ENCODE results near the gene RBBP8.

- TF ChIP-seq, protein P1, sequence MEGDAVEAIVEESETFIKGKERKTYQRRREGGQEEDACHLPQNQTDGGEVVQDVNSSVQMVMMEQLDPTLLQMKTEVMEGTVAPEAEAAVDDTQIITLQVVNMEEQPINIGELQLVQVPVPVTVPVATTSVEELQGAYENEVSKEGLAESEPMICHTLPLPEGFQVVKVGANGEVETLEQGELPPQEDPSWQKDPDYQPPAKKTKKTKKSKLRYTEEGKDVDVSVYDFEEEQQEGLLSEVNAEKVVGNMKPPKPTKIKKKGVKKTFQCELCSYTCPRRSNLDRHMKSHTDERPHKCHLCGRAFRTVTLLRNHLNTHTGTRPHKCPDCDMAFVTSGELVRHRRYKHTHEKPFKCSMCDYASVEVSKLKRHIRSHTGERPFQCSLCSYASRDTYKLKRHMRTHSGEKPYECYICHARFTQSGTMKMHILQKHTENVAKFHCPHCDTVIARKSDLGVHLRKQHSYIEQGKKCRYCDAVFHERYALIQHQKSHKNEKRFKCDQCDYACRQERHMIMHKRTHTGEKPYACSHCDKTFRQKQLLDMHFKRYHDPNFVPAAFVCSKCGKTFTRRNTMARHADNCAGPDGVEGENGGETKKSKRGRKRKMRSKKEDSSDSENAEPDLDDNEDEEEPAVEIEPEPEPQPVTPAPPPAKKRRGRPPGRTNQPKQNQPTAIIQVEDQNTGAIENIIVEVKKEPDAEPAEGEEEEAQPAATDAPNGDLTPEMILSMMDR (IDR thresholded peaks at IDR 0.05): 0 out of 2 replicates have a peak, but pooled peaks have one; percentile 35
- TF ChIP-seq, protein P2, sequence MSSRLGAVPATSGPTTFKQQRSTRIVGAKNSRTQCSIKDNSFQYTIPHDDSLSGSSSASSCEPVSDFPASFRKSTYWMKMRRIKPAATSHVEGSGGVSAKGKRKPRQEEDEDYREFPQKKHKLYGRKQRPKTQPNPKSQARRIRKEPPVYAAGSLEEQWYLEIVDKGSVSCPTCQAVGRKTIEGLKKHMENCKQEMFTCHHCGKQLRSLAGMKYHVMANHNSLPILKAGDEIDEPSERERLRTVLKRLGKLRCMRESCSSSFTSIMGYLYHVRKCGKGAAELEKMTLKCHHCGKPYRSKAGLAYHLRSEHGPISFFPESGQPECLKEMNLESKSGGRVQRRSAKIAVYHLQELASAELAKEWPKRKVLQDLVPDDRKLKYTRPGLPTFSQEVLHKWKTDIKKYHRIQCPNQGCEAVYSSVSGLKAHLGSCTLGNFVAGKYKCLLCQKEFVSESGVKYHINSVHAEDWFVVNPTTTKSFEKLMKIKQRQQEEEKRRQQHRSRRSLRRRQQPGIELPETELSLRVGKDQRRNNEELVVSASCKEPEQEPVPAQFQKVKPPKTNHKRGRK (CRISPR knock-in tag; IDR thresholded peaks at IDR 0.05; ENCODE audit: borderline replicate concordance): no peak
- TF ChIP-seq ETV6 (CRISPR knock-in tag; IDR thresholded peaks at IDR 0.05) (no peak), SMAD4 (CRISPR knock-in tag; IDR thresholded peaks at IDR 0.05) (no peak), FOXP1 (CRISPR knock-in tag; IDR thresholded peaks at IDR 0.05; ENCODE audit: borderline replicate concordance) (no peak), E2F1 (CRISPR knock-in tag; IDR thresholded peaks at IDR 0.05) (no peak), JUN (CRISPR knock-in tag; IDR thresholded peaks at IDR 0.05) (no peak), NR2C2 (CRISPR knock-in tag; IDR thresholded peaks at IDR 0.05) (no peak)
- TF ChIP-seq, protein P3, sequence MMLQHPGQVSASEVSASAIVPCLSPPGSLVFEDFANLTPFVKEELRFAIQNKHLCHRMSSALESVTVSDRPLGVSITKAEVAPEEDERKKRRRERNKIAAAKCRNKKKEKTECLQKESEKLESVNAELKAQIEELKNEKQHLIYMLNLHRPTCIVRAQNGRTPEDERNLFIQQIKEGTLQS (CRISPR knock-in tag; conservative IDR thresholded peaks at IDR 0.05): no peak
Observed at GRCh38 chr18:23053776-23054457, 120.8 kb downstream of the RBBP8 start.
